ENCODE measurements around the gene RPL29.
"Not testable (repeated sequence)": the region's sequence is repeated elsewhere in the genome, so short reads cannot be mapped to it uniquely, and the experiment has no call there.

Gene RPL29

DNA sequence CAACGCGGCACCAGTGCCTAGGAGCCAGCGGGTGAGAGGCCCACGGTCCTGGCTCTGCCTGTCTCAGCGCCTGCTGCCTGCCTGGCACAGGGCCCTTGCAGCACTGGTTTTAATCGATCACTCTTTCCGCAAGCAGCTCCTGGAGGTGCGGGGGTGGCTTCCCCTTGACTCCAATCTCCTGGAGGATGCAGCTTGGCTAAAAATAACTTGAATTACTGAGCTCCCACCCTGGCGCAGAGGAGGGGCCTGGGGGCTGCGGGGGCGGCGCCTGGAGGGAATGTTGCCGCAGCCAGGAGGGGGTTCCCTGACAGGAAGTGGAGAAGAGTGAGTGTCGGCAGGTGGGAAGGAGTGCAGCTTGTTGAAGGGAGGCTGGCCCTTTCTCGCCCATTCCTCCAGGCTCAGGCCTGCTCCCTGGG, 9.9 kb upstream of the RPL29 start:
- no peak for DNase-seq (ENCODE audit: low read depth in 2 of 2)

DNA sequence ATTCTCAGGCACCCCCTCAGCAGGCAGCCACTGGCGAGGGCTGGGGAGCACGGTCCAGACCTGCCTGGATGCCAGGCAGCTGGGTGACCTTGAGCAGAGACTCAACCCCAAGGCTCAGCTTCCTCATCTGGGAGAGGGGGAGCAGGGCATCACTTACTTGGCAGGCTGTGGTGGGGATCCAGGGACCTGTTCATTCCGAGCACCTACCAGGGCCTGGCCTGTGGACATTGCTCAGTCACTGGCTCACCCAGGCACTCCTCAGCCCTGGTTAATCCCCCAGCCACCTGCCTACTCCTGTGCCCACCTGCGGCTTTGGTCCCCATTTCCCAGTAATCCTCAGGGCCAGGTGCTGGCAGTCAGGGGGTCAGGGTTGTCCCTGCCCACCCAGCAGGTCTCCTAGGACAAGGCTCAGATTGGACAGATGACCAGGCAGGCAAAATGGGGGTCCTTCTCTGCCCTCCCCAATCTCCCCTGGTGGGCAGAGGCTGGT, 9.3 kb upstream of the RPL29 start:
- DNase-seq (ENCODE audit: low read depth in 2 of 2): no peak

DNA sequence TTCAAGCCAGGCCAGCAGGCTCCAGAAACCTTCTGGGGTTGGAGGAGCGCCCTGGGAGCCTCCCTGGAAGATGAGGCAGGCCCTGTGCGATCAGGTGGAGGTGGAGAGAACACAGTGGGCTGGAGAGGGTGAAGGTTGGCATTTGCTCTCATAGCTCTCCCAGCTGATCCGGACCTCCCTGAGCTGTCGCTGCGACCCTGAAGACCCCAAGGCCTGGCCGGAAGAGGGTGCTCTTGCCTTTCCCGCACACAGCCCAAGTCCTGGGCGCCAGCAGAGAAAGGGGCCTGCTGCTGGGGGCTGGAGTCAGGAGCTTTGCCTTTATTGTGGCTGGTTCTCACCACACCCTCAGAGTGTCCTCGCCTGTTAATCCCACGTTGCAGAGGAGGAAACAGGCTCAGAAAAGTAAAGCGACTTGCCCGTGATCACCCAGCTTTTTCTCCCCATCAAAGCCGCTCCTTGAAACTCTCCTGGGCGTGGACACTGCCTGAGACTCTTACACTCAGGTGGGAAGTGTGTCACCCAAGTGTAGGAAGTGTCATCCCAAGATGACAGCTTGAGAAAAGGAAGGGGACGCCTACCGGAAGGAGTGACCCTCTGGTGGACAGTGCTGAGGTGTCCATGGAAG, 8.6 kb upstream of the RPL29 start:
- DNase-seq (ENCODE audit: low read depth in 2 of 2): no peak

DNA sequence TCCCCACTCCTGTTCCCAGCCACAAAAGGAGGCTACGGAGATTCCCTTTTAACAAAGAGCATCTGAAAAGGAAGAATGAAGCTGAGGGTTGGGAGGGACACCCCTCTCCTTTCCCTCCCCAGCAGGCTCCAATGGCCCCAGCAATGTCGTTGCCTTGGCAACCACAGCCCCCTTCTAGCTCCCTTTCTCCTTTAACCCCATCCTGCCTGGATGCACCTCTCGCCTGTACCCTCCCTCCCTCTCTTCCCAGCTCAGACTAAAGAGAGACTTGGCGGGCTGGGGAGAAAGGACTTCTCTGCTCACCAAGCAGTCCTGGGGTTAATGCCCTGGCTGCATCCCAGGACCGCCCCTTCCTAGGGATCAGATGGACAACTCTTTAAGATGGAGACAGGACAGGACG, 7.1 kb upstream of the RPL29 start:
- DNase-seq (ENCODE audit: low read depth in 2 of 2): no peak

DNA sequence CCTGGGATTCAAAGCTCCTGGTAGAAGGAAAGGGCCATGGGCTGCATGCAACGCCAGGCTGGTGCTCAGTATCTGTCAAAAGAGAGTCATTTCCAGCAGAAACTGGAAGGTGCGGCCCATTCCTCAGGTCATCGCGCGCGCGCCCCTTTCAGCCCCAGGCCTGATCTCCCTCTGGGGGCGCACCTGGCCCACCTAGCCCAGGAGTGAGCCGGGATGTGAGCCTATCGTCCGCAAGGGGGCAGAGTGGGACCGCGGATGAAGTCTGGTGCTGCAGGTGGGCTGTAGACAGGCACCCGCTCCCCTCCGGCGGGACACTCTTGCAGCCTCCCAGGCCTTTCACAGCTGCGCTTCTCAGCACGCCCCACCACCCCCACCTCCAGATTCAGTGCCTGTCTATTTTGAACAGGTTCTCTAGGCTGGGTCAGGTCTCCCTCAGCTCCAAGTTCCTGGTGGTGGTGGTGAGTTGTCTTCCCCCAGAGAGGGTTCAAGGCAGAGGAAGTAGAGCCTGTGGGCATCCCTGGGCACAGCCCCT, 5.8 kb upstream of the RPL29 start:
- DNase-seq (ENCODE audit: low read depth in 2 of 2): peak; percentile 74 to 76

DNA sequence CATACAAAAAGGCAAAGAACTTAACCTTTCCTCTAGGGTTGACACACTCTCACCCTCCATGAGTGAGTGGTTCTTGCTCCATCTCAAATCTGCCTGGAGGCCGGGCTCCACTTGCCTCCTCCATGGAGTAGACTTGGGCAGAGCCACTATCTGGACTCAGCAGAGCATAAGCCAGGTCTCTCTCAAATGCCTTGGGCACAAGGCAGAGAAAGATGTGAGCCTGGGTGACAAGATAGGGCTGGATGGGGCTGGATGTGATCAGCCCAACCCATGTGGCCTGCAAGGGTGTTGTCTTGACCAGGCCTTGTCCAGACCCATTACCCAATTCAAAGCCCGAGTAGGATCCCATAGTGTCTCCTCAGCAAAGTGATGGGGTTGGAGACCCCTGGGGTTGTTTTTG, 4.2 kb upstream of the RPL29 start:
- no peak for DNase-seq (ENCODE audit: low read depth in 2 of 2)

DNA sequence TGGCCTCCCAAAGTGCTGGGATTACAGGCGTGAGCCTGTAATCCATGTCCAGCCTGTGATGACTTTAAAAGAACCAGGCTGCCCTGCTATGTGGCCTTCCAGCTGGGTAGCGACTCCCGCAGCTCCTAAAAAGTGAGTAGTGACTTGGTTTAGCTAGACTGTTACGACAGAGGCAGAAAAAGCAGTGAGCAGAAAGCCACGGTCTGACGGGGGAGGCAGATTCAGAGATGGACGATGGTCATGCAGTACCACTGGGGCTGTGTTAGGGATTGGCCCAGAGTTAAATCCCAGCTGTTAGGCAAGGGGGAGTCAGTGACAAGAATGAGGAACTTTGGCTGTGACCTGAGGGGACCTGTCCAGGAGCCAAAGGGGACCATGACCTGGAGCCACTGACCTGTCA, 3.1 kb upstream of the RPL29 start:
- no peak for DNase-seq (ENCODE audit: low read depth in 2 of 2)

DNA sequence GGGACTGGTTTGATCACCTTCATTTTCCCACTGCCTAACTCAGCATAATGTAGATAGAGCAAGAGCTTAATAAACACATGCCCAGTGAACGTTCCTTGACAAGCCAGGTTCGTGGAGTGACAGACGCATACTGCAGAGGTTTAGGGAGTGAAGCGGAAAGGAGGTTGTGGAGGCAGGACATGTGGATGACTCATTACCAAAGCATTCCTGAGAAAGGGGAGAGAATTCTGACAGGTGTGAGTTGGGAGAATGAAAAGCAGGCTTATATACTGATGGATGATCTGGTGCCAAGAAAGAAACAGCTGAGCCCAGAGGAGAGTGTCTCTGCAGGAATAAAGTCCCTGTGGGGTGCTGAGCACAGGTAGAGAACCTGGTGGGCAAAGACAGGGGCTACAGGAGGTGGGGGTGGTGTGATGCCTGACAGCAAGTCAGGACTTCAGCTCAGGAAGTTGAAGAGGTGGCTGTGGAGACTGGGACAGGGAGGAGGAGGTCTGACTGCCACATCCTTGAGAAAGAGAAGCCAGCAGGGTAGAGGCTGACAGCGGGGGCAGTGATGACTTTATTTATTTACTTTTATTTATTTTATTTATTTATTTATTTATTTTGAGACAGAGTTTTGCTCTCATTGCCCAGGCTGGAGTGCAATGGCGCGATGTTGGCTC, 2.4 kb upstream of the RPL29 start:
- DNase-seq (ENCODE audit: low read depth in 2 of 2): no peak

DNA sequence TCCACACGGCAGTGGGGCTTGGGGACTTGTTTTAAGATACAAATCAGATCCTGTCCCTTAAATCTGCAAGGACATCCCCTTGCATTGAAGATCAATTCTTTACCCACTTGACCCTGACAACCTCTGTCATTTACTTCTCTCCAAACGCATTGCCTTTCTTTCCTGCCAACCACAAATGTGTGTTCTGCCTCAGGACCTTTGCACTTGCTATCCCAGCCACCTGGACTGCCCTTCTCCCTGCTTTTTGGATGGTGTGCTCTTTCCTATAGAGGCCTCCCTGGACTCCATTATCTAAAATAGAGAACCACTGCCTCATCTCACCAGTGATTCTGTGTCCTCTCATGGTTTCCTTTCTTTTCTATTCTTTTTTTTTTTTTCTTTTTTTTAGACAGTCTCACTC, 1.5 kb upstream of the RPL29 start:
- no peak for DNase-seq (ENCODE audit: low read depth in 2 of 2)

DNA sequence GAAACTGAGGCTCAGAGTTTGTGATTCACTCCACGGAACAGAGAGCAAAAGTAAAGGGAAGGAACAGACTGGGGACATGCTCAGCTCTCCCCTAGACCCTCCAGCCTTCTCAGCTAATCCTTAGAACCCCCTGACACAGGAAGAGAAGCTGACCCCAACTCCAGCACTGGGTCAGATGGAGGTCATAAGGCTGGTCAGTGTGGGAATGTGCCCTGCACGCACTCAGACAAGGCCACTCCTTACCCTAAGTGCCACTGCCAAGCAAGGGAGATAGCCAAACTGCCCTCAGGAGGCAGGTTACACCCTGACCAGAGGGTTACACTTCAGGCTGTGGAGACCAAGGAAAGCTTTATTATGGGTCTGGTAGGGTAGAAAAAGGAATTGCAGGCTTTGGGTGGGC, 1.2 kb downstream of the RPL29 start:
- no peak for DNase-seq (ENCODE audit: low read depth in 2 of 2)

DNA sequence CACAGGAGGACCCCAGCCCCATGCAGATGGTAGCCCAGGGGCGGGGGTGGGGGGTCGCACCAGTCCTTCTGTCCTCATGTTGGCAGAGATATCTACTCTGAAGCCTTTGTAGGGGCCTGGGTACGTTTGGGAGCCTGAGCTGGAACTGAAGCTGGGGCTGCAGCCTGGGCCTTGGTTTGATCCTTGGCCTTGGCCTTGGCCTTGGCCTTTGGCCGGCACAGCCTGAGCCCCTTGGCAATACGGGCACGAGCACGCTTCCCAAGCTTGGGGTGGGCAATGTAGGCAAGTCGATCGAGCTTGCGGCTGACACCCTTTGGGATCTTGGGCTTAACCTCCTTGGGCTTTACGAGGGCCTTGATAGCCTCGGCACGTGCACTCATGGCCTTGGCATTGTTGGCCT, 2.0 kb downstream of the RPL29 start:
- DNase-seq (ENCODE audit: low read depth in 2 of 2): not testable (repeated sequence)

DNA sequence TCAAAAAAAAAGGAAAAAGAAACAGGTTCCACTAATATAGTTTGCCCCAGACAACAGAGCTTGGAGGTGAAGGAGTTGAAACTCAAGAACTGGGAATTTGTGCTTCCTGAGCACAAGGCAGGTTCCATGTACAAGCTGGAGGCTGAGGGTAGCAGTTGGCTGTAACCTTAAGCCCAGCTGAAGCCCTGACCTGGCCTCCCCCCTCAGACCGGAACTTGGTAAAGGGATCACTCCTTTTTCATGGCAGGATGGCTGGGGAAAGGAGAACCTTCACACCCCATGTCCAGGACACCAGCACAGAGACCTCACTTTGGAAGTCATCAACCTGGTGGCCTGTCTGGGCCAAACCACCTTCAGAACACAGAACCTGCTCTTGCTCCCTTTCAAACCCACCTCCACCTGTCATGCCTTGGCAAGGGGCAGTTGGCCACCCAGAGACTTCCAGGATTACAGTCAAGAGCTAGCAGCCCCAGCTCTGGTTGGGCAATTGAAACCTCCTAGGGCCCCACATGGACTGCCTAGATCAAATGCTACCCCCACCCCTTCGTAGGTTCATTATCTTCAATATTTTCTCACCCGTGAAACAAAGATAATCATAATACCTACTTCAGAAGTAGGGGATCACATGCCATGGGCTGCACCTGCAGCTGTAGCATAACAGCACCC, 3.5 kb downstream of the RPL29 start:
- no peak for DNase-seq (ENCODE audit: low read depth in 2 of 2)

DNA sequence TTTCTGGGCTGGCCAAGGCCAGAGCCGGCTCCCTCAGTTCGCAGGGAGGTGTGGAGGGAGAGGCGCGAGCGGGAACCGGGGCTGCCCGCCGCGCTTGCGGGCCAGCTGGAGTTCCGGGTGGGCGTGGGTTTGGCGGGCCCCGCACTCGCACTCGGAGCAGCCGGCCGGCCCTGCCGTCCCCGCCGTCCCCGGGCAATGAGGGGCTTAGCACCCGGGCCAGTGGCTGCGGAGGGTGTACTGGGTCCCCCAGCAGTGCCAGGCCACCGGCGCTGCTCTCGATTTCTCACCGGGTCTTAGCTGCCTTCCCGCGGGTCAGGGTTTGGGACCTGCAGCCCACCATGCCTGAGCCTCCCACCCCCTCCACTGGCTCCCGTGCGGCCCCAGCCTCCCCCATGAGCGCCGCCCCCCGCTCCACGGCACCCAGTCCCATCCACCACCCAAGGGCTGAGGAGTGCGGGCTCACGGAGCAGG, 5.2 kb downstream of the RPL29 start:
- DNase-seq (ENCODE audit: low read depth in 2 of 2): not testable (repeated sequence)

DNA sequence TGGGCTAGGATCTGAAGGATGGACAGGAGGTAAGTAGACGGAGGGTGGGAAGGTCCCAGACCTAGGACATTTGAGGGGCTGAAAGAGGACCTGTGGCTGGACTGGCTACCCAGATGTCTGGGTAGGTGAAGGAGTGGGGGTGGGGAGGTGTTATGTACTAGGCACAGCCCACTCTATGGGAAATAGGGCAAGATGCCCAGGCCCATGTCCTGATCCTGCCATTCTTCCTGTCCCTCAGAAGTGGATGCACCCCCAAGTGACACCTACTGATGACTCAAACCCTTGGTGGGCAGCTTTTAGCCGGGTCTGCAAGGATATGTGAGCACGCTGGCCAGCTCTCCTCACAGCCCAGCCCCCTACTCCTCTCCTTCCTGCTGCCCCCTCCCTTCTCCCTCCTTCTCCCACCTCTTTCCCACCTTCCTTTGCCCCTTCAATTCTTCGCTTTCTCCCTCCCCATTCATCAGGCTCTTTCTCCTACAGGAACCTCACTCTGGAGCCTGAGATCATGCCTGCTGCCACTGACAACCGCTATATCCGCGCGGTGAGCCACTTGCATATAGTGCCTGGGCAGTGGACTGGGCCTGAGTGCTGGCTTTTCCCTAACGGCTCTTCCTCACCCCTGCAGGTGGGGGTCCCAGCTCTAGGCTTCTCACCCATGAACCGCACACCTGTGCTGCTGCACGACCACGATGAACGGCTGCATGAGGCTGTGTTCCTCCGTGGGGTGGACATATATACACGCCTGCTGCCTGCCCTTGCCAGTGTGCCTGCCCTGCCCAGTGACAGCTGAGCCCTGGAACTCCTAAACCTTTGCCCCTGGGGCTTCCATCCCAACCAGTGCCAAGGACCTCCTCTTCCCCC, 7.2 kb downstream of the RPL29 start:
- DNase-seq (ENCODE audit: low read depth in 2 of 2): no peak

DNA sequence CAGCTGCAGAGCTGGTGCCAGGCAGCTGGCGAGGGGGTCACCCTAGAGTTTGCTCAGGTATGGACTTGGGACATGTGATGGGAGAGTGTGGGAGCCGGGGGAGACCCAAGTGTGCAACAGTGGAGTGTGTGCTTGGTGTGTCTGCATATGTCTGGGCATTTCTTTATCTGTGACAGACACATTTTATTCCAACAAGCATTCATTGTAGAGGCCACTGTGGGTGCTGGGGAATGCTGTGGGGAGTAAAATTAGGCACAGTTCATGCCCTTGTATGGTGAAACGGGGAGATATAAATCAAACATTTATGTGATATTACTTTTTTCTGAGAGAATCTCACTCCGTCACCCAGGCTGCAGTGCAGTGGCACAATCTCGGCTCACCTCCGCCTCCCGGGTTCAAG, 8.1 kb downstream of the RPL29 start:
- no peak for DNase-seq (ENCODE audit: low read depth in 2 of 2)

DNA sequence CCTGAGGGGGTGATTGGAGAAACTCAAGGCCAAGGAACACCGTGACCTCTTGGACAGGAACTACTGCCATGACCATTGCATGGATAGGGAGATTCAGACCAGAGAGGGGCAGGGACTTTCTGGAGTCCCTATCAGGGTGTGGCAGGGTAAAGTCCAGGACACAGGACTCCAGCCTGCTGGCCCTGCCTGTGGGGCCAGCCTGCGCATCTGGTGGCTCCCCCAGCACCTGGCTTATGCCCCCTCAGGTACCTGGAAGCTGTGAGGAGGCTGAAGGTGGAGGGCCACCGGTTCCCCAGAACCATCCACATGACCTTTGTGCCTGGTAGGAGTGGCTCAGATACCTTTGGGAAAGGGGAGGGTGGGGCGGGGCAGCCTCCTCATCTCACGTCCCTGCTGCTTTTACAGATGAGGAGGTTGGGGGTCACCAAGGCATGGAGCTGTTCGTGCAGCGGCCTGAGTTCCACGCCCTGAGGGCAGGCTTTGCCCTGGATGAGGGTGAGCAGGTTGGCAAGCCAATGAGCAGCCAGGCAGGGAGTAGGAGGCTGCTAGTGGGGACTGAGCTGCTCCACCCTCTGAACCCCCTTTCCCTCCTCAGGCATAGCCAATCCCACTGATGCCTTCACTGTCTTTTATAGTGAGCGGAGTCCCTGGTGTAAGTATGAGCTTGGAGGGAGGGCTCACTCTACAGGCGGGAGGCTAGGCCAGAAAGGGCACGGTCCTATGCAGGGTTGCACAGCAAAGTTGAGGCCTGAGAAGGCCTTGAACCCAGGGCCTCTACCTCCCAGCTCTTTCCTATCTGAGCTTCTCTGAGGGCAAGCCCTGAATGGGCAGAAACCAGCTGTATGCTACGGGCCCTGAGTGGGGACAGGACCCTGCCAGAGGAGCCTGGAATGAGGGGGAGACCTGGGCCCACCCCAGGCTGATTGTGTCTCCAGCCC, 9.4 kb downstream of the RPL29 start:
- no peak for DNase-seq (ENCODE audit: low read depth in 2 of 2)

DNA sequence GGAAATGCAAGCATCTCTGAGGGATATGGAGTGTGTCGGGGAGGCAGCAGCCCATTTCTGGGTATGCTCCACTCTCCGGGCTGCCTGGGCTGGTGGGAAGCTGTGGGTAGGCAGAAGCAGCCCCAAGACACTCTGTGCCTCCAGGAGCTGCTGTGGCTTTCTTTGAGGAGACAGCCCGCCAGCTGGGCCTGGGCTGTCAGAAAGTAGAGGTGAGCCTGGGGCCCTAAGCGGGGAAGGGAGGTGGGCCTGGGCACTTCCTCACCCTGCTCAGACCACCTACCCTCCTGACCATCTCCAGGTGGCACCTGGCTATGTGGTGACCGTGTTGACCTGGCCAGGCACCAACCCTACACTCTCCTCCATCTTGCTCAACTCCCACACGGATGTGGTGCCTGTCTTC, 10.6 kb downstream of the RPL29 start:
- DNase-seq (ENCODE audit: low read depth in 2 of 2): no peak

DNA sequence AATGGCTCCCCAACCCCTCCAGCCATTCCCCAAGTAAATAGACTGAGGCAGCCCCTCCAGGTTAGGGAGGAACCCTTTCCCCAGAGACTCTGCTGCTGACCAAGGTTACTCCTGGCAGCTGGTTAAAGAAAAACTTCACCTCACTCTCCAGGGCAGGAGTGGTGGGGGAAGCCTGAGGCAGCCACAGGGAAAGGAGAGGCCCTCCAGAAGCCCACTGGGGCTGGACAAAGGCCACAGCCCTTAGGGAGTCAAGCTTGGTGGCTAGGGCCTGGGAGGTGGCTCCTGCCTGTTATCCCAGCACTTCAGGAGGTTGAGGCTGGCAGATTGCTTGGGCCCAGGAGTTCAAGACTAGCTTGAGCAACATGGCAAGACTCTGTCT, 11.4 kb downstream of the RPL29 start:
- DNase-seq (ENCODE audit: low read depth in 2 of 2): no peak

DNA sequence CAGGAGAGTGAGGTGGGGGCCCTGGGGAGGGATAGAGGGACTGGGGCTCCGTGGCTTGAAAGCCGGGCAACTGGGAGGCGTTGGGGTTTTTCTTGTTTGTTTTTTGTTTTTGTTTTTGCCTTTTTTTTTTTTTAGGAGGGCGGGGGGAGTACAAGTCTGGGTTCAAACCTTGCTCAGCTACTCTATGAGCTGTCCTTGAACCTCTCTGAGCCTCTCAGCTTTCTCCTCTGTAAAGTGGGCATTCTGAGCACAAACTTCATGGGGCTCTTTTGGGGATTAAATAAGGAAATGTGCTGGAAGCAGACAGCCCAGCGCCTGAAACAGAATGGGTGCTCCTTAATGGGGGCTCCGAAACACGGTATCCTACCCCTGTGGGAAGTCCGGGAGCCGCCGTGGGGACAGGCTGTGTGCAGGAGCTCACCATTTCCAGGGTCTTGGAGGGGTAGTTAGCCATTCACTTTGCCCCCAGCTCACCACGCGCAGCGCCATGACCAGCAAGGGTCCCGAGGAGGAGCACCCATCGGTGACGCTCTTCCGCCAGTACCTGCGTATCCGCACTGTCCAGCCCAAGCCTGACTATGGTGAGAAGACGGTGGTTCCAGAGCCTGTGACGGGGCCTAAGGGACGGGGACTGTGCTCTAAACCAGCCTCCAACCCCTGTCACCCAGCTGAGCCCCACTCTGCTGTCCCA, 12.0 kb downstream of the RPL29 start:
- DNase-seq (ENCODE audit: low read depth in 2 of 2): no peak
